Measurements from ENCODE around the gene APOBEC3H. TPM values are rescaled to one million over a fixed set of nuclear protein-coding genes. Genes with fewer than 3 reads are reported as not detected.

APOBEC3H gene
- total RNA-seq, 1 donor from 2014 or later = not detected

DNA sequence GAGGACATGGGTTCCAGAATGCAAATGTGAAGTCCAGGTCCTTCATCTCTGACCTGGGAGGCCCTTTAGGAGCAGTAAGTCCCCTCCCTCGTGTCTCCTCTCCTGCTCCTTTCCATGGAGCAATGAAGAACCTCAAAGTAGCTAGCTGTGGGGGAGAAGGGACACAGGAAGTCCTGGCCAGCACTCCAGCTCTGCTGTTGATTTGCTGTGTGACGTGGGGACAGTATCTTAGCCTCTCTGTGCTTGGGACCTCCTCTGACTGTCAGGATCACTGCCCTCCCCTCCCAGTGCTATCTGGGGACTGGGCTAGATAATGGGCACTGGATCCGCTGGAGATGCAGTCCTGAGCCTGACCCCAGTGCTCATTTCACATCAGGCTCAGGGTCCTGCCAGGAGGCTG lies 1.1 kb upstream of the APOBEC3H start:
- TF ChIP-seq, protein P1, sequence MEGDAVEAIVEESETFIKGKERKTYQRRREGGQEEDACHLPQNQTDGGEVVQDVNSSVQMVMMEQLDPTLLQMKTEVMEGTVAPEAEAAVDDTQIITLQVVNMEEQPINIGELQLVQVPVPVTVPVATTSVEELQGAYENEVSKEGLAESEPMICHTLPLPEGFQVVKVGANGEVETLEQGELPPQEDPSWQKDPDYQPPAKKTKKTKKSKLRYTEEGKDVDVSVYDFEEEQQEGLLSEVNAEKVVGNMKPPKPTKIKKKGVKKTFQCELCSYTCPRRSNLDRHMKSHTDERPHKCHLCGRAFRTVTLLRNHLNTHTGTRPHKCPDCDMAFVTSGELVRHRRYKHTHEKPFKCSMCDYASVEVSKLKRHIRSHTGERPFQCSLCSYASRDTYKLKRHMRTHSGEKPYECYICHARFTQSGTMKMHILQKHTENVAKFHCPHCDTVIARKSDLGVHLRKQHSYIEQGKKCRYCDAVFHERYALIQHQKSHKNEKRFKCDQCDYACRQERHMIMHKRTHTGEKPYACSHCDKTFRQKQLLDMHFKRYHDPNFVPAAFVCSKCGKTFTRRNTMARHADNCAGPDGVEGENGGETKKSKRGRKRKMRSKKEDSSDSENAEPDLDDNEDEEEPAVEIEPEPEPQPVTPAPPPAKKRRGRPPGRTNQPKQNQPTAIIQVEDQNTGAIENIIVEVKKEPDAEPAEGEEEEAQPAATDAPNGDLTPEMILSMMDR (conservative IDR thresholded peaks at IDR 0.05; ENCODE audit: low read depth, low read length) = no peak

DNA sequence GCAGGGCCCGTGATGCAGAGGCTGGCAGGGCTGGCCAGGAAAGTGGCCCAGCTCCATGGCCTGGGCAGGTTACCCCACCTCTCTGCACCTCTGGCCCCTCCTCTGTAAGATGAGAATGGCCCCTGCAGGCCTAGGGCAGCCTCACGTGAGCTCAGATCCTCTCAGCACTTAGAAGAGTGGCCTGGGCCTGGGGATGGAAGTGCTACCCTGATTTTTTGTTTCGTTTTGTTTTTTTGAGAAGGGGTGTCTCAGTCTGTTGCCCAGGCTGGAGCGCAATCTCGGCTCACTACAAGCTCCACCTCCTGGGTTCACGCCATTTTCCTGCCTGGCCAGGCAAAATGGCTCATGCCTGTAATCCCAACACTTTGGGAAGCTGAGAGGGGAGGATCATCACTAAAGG lies 982 bp downstream of the APOBEC3H start:
- TF ChIP-seq, protein P1 (conservative IDR thresholded peaks at IDR 0.05; ENCODE audit: low read depth, low read length) = no peak
- no peak overlapping the region for H3K4me3 ChIP-seq (ENCODE audit: low read depth, low read length)
- no peak for DNase-seq (ENCODE audit: low read depth)

More for the DNA sequence above, 1.1 kb upstream of the APOBEC3H start:
- H3K4me3 ChIP-seq (ENCODE audit: low read depth, low read length) = no peak overlapping the region
- no peak for DNase-seq (ENCODE audit: low read depth)

DNA sequence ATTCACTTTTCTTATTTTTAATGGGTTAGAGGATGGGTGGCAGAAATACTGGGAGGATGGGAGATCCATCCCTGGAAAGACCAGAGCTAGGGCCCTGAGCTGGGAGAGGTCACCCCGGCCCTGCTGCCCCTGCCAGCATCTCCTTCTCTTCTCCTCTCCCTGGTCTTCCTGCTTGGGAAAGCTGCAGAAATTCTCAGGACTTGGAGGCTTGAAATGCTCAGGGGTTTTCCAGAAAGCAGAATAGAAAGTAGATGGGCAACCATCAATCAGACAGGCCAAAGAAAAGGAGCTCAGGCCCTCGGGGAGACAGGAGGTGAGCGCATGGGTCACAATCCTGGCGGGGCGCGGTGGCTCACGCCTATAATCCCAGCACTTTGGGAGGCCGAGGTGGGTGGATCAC lies 1.5 kb downstream of the APOBEC3H start:
- TF ChIP-seq, protein P1 (conservative IDR thresholded peaks at IDR 0.05; ENCODE audit: low read depth, low read length) = no peak
- no peak for DNase-seq (ENCODE audit: low read depth)
- no peak overlapping the region for H3K4me3 ChIP-seq (ENCODE audit: low read depth, low read length)

DNA sequence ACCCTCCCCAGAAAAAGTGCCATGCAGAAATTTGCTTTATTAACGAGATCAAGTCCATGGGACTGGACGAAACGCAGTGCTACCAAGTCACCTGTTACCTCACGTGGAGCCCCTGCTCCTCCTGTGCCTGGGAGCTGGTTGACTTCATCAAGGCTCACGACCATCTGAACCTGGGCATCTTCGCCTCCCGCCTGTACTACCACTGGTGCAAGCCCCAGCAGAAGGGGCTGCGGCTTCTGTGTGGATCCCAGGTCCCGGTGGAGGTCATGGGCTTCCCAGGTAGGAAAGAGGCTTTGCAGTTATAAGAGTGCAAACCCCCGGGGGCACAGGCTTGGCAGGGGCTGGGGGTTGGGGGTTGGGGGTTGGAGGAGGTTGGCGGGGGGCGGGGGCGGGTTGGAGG lies 4.2 kb downstream of the APOBEC3H start:
- H3K4me3 ChIP-seq (ENCODE audit: low read depth, low read length) = no peak overlapping the region
- DNase-seq (ENCODE audit: low read depth) = no peak
- TF ChIP-seq, protein P1 (conservative IDR thresholded peaks at IDR 0.05; ENCODE audit: low read depth, low read length) = no peak

DNA sequence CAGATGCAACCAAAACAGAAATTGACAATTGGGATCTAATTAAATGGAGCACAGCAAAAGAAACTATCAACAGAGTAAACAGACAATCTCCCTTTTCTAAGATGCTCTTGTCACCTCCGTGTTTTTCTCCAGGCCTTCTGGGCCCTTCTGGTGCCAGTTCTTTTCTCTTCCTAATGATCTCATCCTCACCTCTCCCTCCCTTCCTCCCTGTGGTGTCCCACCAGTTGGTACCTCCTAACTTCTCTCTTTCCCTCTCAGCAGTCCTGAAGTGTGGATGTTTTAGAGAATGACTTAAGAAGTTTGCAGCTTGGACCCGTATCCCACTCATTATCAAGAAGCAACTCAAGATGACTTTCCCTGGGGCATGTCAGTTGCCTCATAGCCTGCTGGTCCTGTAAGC lies 6.4 kb downstream of the APOBEC3H start:
- DNase-seq (ENCODE audit: low read depth) = no peak
- TF ChIP-seq, protein P1 (conservative IDR thresholded peaks at IDR 0.05; ENCODE audit: low read depth, low read length) = no peak
- H3K4me3 ChIP-seq (ENCODE audit: low read depth, low read length) = no peak overlapping the region

DNA sequence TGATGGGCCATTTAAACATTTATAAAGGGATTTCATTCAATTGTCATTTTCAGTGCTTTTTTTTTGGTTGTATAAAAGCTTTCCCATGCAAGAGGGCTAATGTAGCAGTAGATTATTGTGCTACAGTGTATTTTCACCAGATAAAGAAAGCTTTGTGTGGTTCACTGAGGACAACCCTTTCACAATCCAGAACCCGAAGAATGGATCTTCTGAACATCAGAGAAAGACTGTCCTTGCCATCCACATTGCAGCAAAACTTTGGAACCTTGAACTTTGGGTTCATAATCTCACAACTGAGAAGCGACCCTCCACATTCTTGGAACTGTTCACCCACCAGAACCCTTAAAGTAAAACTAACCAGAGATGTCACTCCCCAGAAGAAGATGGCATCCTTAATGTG lies 9.3 kb downstream of the APOBEC3H start:
- no peak for DNase-seq (ENCODE audit: low read depth)
- H3K4me3 ChIP-seq (ENCODE audit: low read depth, low read length) = no peak overlapping the region
- TF ChIP-seq, protein P1 (conservative IDR thresholded peaks at IDR 0.05; ENCODE audit: low read depth, low read length) = no peak

DNA sequence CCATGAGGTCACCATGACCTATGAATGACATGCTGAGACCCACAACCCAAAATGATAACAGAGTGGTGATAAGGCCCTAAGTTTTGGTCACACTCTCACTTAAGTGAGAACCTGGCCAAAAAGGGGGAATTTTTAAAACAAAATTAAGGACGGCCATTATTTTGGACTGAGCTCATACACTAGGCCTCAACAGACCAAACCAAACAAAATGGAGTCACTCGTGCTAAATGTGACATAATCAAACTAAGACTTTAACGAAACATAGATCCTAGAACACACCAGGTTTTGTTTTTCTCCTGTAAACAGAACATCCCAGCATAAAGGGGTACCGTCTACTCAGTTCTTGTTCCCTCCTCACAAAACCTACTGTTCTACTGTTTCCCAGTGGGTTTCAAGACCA lies 11.4 kb downstream of the APOBEC3H start:
- no peak for DNase-seq (ENCODE audit: low read depth)
- H3K4me3 ChIP-seq (ENCODE audit: low read depth, low read length) = no peak overlapping the region
- TF ChIP-seq, protein P1 (conservative IDR thresholded peaks at IDR 0.05; ENCODE audit: low read depth, low read length) = no peak
